HG03354 (cell line): ENCODE data around the gene MRPS2.
"Not testable (repeated sequence)": the region's sequence is repeated elsewhere in the genome, so short reads cannot be mapped to it uniquely, and the experiment has no call there.

Experiments used
- ATAC-seq: cut with Tn5 transposase; IDR thresholded peaks from one replicate; pipeline ENCODE4 v1.9.1; 2021; ENCODE audit warnings: mild to moderate bottlenecking; ENCODE audit not compliant: unreplicated experiment, poor library complexity, severe bottlenecking

The MRPS2 gene

GRCh38 chr9:135526730-135527571, 26.5 kb downstream of the MRPS2 start:
- ATAC-seq, result no peak

GRCh38 chr9:135528842-135529435, 28.5 kb downstream of the MRPS2 start:
- not testable (repeated sequence) for ATAC-seq

- no peak for ATAC-seq
Observed at GRCh38 chr9:135530146-135530545, 29.7 kb downstream of the MRPS2 start.

GRCh38 chr9:135531096-135531495, 30.6 kb downstream of the MRPS2 start:
- ATAC-seq, result no peak

- ATAC-seq, result no peak
Observed at GRCh38 chr9:135533113-135533512, 32.6 kb downstream of the MRPS2 start.

- ATAC-seq, result no peak
Observed at GRCh38 chr9:135533674-135534073, 33.2 kb downstream of the MRPS2 start.

GRCh38 chr9:135534192-135534711, 33.8 kb downstream of the MRPS2 start:
- ATAC-seq, result not testable (repeated sequence)

GRCh38 chr9:135534826-135535225, 34.3 kb downstream of the MRPS2 start:
- not testable (repeated sequence) for ATAC-seq

- not testable (repeated sequence) for ATAC-seq
Observed at GRCh38 chr9:135535631-135536030, 35.1 kb downstream of the MRPS2 start.

- ATAC-seq, result no peak
Observed at GRCh38 chr9:135536216-135536615, 35.7 kb downstream of the MRPS2 start.

GRCh38 chr9:135543262-135543894, 42.9 kb downstream of the MRPS2 start:
- not testable (repeated sequence) for ATAC-seq

GRCh38 chr9:135544981-135545635, 44.6 kb downstream of the MRPS2 start:
- ATAC-seq, result no peak

- ATAC-seq, result not testable (repeated sequence)
Observed at GRCh38 chr9:135545646-135546176, 45.2 kb downstream of the MRPS2 start, which contains the start of gene OBP2A. OBP2A (plus strand) TSS chr9:135546126; CDS start chr9:135546181, 55 bp downstream.

- not testable (repeated sequence) for ATAC-seq
Observed at GRCh38 chr9:135546792-135547617, 46.5 kb downstream of the MRPS2 start.

GRCh38 chr9:135547756-135548736, 47.6 kb downstream of the MRPS2 start:
- no peak for ATAC-seq

- not testable (repeated sequence) for ATAC-seq
Observed at GRCh38 chr9:135549478-135550343, 49.2 kb downstream of the MRPS2 start.
